ENCODE measurements around the gene TFPI.

DNA sequence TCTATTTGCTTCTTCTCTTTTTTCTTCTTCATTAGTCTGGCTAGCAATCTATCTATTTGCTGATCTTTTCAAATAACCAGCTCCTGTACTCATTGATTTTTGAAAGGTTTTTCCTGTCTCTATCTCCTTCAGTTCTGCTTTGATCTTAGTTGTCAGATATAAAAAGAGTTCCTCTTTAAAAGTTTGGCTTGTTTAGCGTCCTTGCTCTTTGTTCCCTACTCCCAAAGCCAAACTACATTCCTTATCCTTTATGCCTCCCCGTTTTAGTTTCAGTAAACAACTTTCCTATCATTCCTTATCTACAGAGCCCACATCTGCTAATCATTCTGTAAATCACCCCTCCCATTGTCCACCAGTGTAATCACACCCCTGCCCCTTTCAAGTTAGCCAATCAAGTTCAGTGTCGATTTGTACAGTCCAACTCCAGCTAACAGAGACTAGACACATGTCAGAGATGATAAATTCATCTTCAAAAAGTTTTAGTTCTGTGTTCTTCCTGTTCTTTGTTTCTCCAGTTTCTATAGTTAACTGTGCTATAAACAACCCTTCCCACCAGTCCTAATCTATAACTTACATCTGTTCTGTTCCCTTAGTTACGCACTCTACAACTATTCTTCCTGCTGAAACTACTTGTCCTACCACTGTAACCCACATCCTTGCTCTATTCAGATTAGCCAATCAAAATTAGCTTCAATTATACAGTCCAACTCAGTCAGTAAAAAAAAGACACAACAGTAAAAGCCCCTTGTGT, 44.4 kb downstream of the TFPI start:
- TF ChIP-seq, protein P1, sequence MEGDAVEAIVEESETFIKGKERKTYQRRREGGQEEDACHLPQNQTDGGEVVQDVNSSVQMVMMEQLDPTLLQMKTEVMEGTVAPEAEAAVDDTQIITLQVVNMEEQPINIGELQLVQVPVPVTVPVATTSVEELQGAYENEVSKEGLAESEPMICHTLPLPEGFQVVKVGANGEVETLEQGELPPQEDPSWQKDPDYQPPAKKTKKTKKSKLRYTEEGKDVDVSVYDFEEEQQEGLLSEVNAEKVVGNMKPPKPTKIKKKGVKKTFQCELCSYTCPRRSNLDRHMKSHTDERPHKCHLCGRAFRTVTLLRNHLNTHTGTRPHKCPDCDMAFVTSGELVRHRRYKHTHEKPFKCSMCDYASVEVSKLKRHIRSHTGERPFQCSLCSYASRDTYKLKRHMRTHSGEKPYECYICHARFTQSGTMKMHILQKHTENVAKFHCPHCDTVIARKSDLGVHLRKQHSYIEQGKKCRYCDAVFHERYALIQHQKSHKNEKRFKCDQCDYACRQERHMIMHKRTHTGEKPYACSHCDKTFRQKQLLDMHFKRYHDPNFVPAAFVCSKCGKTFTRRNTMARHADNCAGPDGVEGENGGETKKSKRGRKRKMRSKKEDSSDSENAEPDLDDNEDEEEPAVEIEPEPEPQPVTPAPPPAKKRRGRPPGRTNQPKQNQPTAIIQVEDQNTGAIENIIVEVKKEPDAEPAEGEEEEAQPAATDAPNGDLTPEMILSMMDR (IDR thresholded peaks at IDR 0.05) = no peak
- TF ChIP-seq EZH2 (IDR thresholded peaks at IDR 0.05; ENCODE audit: borderline replicate concordance, insufficient read depth, low read depth, low read length, poor library complexity, severe bottlenecking) = no peak
